ENCODE results near the gene TMEM174.

Gene TMEM174

GRCh38 chr5:73142035-73142434, 31.0 kb upstream of the TMEM174 start:
- H3K27ac ChIP-seq, result no peak overlapping the region
- no peak for TF ChIP-seq CTCF (conservative IDR thresholded peaks at IDR 0.05)

- H3K27ac ChIP-seq, result no peak overlapping the region
- TF ChIP-seq CTCF (conservative IDR thresholded peaks at IDR 0.05), result no peak
Observed at GRCh38 chr5:73143716-73144115, 29.3 kb upstream of the TMEM174 start.

DNA sequence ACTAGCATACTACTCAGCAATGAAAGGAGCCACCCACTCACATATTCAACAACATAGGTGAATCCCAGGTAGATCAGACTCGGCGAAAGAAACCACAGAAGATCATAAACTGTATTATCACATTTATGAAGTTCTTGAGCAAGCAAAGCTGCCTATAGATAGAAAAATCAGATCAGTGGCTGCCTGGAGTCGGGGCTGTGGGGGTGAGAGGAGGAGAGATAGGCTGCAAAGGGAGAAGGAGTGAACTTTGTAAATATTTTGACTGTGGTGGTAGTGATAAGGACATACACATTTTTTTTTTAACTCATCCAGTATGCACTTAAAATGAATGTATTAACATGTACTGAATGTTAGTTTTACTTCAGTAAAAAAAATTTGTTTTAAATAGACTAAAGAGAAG, 23.5 kb upstream of the TMEM174 start:
- TF ChIP-seq CTCF (conservative IDR thresholded peaks at IDR 0.05), result no peak
- H3K27ac ChIP-seq, result no peak overlapping the region

DNA sequence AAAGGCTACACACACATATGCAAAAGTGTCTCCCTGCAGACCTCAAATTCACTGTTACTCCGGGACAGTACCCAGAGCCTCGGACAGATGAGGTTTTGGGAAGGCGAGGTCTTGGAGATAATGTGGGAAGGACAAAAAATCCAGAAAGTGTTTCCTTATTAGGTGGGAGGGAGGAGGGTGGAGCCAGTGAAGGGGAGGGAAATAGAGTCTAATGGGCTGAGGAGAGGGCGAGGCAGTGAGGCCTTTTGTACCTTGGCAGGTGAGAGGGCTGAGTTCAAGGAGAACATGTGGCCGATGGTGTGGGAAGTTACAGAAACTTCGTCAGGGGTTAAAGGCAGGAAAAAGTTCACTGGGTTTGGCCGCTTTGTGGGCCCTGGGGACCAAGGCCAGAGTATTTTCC, 22.1 kb upstream of the TMEM174 start:
- H3K27ac ChIP-seq, result no peak overlapping the region
- TF ChIP-seq CTCF (conservative IDR thresholded peaks at IDR 0.05), result no peak

GRCh38 chr5:73151766-73152410, 21.1 kb upstream of the TMEM174 start:
- TF ChIP-seq CTCF (conservative IDR thresholded peaks at IDR 0.05), result no peak
- H3K27ac ChIP-seq, result no peak overlapping the region

DNA sequence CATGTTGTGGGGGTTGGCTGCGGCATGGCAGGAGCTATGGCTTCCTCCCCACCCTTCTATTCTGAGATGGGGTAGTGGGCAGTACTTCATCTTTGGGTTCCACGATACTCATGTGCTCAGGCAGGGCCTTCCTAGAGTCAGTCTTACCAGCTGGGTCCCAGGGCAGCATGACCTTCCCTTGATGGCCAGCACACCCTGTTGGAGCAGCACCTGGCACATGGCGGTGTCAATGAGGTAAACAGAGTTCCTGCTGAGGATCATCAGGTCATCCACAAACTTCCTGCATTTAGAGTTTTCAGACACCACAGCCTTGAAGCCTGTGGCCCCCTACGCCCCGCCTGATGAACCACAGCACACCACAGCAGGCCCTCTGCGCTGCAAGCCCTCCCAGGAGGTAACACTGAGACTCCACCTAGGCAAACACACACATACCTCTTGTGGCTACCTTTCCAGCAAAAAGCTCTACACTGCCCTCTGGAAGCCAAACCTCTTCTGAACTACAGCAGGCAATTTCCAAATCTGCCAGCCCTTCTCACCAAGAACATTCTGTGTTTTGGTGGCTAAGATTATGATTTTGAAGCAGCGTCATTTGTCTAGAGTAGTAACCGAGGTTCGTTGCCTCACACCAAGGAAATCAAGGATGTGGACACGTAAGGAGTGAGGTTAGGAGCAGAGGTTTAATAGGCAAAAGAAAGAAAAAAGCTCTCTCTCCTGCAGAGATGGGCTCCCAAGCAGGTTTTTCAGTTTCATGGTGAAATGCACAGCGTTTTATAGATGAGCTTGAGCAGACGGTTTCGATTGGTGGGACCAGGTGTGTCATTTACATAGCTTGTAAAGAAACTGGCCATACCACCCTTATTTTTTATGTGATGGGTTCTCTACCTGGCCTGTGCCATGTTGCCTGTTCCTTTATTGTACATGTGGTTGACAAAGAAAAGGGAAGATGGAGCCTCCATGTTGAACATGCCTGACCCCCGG, 20.3 kb upstream of the TMEM174 start:
- no peak overlapping the region for H3K27ac ChIP-seq
- TF ChIP-seq CTCF (conservative IDR thresholded peaks at IDR 0.05), result no peak

GRCh38 chr5:73153513-73153912, 19.5 kb upstream of the TMEM174 start:
- no peak overlapping the region for H3K27ac ChIP-seq
- no peak for TF ChIP-seq CTCF (conservative IDR thresholded peaks at IDR 0.05)

Data from VCaP (cell line).